ENCODE measurements around the gene SPINK2. TPM values are rescaled to one million over a fixed set of nuclear protein-coding genes. Genes with fewer than 3 reads are reported as not detected.

The SPINK2 gene
- total RNA-seq, 2 donors from 2014 or later, result 0.47 to 3.2 TPM

- intact Hi-C loops (cut with DNase I), result loop anchor here in 1 of 2 donors (5.0 kb wide), 1 partner anchor 232 kb away; no protein-coding TSS in a partner anchor
- DNase-seq (no peak), ATAC-seq (no peak)
Measured at GRCh38 chr4:56804551-56804950, 16.9 kb downstream of the SPINK2 start.

GRCh38 chr4:56803471-56803870, 18.0 kb downstream of the SPINK2 start:
- intact Hi-C loops (cut with DNase I), result loop anchor here in 1 of 2 donors (5.0 kb wide), 1 partner anchor 231 kb away; no protein-coding TSS in a partner anchor
- ATAC-seq (no peak), DNase-seq (no peak)

DNA sequence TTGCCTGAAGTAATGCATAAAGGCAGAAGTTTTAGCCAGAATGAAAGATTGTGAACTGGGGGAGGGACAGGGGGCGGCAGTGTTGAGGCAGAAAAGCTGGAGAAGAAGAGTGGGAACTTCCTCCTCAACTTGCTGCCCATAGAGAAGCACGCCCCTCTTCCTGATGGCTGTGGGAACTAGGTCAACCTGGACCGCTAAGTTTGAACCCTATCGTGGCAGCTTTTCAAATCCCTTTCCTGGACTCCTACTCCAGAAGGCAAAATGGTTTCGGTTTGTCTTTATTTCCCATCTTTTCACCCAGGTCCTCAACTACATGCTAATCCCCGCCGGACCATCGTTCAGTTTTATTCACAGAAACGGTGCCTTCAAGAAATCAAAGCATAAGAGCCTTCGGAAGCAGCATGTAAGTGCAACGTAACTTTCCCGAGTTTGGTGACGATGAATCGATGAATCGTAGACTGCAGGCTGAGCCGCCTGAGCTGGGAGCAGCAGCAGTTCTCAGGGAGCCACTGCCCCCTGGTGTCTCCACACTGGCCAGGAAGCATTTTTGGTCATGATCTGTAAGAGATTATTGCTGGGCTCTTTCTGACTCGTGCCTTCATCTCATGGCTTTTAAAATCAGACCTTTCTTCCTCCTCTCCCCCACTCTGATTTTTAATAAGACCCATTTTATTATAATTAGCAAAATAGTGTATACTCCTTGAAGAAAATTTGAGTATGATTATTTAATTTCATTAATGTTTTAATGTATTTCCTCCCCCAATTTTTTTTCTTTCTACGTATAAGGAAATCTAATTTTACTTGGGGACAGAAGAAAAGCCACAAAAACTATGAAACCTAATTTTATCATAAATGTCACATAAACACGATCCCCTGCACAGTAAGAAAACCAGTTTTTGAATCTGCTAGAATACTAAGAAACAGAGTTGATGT, 21.4 kb downstream of the SPINK2 start:
- intact Hi-C loops (cut with DNase I), result loop anchor here (2.0 to 5.0 kb wide), 2 partner anchors 223 to 228 kb away; no protein-coding TSS in a partner anchor

GRCh38 chr4:56799161-56799759, 22.2 kb downstream of the SPINK2 start:
- intact Hi-C loops (cut with DNase I), result no loop called here
- ATAC-seq (peak in 1 of 2 donors; percentile 58), DNase-seq (no peak)

More for the DNA sequence above, 21.4 kb downstream of the SPINK2 start:
- peak; percentile 98 to 99 for ATAC-seq
- peak; percentile 85 for DNase-seq

- DNase-seq (no peak), ATAC-seq (no peak)
- intact Hi-C loops (cut with DNase I), result no loop called here
Measured at GRCh38 chr4:56796211-56796610, 25.3 kb downstream of the SPINK2 start.

DNA sequence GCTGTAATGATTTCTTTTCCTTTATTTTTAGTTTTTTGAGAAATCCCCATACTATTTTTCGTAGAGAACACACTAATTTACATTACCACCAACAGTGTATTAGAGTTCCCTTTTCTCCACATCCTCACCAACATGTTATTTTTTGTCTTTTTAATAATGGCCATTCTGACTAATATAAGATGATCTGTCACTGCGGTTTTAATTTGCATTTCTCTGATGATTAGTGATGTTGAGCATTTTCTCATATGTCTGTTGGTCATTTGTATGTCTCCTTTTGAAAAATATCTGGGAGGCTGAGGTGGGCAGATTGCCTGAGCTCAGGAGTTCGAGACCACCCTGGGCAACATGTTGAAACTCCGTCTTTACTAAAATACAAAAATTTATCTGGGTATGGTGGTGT, 30.2 kb downstream of the SPINK2 start:
- ATAC-seq (no peak), DNase-seq (no peak)
- intact Hi-C loops (cut with DNase I), result no loop called here

GRCh38 chr4:56790691-56791091, 30.8 kb downstream of the SPINK2 start:
- intact Hi-C loops (cut with DNase I), result no loop called here
- DNase-seq, result no peak
- ATAC-seq, result no peak

DNA sequence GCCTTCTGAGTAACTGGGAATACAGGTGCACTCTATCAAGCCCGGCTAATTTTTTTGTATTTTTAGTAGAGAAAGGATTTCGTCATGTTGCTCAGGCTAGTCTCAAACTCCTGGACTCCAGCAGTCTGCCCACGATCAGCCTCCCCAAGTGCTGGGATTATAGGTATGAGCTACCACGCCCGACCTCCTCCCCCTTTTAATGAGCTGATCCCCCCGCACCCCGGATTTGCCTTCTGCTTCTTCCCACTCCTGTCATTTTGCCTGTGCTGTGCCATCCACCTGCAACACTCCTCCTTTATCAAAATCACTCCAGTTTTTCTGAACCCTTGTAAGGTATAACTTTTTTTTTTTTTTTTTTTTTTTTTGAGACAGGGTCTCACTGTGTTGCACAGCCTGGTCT, 33.4 kb downstream of the SPINK2 start:
- intact Hi-C loops (cut with DNase I), result no loop called here
- ATAC-seq (no peak), DNase-seq (no peak)

GRCh38 chr4:56787380-56787779, 34.1 kb downstream of the SPINK2 start:
- DNase-seq (no peak), ATAC-seq (peak; percentile 27 to 81)
- intact Hi-C loops (cut with DNase I), result no loop called here

DNA sequence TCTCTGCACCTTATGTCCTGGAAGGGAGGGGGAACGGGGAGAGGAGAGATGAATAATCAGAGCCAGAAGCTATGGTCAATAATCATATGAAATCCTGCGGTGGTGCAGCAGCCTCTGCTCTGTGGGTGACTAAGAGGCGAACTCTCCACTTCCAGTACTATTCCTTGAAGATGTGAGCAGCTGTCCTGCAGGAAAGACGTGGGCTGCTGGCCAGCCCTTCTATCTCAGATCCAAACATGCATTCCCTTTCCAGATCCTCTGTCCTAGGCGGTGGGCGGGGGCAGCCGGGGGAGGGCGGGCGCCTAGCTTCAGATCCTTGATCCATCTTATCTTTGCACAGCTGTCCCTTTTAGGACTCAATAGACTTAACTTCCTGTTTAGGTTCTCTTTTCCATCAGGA, 34.5 kb downstream of the SPINK2 start:
- intact Hi-C loops (cut with DNase I), result no loop called here
- ATAC-seq (peak; percentile 47 to 95), DNase-seq (peak; percentile 48)

DNA sequence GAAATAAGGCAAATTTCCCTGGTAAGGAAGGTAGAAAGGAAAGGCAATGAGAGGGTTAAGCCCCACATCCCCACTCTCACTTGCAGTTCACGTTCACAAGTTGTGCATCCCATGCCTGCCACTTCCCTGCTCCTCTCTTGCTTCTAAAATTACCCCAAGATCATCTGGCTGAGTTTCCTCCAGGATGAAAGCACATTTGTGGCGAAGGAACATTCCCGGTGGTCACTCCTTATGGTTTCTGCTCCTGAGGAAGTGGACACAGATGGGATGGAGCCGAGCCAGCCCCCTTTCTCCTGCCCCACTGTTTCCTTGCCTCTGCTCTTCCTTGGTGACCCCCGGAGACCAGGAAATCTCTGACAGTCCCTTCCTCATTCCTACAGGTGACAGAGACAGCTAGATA, 37.5 kb downstream of the SPINK2 start:
- no peak for ATAC-seq
- intact Hi-C loops (cut with DNase I), result no loop called here
- DNase-seq, result no peak

DNA sequence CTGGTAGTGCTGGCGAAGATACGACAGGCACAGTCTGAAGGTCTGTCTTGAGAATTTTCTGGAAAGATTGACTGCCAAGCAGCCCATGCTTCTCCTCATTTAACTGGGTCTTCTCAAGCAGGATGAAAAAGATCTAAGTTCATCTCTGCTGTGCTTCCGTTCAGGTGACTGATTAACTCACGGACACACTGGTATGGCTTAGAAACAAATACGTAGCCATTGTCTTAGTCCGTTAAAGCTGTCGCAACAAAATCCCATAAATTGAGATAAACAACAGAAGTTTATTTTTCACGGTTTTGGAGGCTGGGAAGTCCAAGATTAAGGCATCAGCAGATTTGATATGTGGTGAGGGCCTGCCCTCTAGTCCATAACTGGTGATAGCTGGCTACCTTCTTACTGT, 39.5 kb downstream of the SPINK2 start:
- ATAC-seq, result no peak
- no peak for DNase-seq
- intact Hi-C loops (cut with DNase I), result no loop called here

DNA sequence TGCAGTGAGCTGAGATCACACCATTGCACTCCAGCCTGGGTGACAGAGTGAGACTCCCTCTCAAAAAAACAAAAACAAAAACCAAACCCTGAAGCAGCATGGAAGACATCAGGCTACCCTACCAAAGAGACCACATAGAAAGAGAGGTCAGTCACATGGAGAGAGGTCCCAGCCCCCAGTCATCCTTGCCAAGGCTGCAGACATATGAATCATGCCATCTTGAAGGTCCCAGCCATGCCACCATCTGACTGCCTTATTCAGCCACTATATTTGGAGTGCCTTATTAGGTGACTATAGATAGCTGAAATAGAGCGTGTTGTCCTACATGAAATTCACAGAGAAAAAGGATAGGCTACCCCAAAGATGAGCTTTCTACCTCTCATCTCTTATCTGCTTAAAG, 48.2 kb downstream of the SPINK2 start:
- intact Hi-C loops (cut with DNase I), result no loop called here
- DNase-seq (no peak), ATAC-seq (no peak)

- DNase-seq, result no peak
Measured at GRCh38 chr4:56772134-56772533, 49.4 kb downstream of the SPINK2 start.

DNA sequence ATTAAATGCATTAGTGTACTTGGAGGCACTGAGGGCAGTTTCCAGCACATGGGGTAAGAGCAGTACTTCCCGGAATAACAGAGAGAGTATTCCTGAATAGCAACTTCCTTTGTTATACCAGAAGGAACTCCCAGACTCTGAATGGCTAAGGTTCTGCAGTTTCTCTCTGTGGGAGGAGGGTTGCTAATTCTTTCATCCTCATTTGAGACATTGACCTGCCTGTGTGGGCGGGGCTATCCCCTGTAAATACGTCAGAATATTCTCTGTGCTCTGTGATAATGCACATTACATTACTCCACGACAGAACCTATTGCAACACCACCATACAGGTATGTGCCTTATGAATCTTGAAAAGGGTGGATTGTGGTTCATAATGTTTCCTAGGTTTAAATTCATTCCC, 52.7 kb downstream of the SPINK2 start:
- DNase-seq, result no peak
- no peak for ATAC-seq
- intact Hi-C loops (cut with DNase I), result no loop called here

More at GRCh38 chr4:56772134-56772533, 49.4 kb downstream of the SPINK2 start:
- intact Hi-C loops (cut with DNase I), result no loop called here
- no peak for ATAC-seq

GRCh38 chr4:56768316-56768715, 53.2 kb downstream of the SPINK2 start:
- intact Hi-C loops (cut with DNase I), result no loop called here
- no peak for DNase-seq
- no peak for ATAC-seq

DNA sequence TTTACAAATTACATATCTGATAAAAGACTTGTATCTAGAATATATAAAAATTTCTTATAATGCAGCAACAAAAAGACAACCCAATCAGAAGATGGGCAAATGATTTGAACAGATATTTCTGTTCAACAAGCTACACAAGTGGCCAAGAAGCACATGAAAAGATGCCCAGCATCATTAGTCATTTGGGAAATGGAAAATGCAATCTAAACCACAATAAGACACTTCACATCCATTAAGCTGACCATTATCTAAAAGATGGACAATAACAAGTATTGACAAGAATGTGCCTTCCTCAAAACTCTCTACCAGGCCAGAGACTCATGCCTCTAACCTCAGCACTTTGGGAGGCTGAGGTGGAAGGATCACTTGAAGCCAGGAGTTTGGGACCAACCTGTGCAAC, 53.9 kb downstream of the SPINK2 start:
- ATAC-seq (no peak), DNase-seq (no peak)
- intact Hi-C loops (cut with DNase I), result no loop called here

- DNase-seq, result no peak
- ATAC-seq, result no peak
- intact Hi-C loops (cut with DNase I), result no loop called here
Measured at GRCh38 chr4:56764775-56765174, 56.7 kb downstream of the SPINK2 start.

GRCh38 chr4:56764223-56764622, 57.3 kb downstream of the SPINK2 start:
- no peak for ATAC-seq
- DNase-seq, result no peak
- intact Hi-C loops (cut with DNase I), result no loop called here

GRCh38 chr4:56762484-56763250, 58.8 kb downstream of the SPINK2 start:
- ATAC-seq, result no peak
- no peak for DNase-seq
- intact Hi-C loops (cut with DNase I), result no loop called here

Data from left cardiac atrium (tissue), 4 donors.